ENCODE results near the gene CSTPP1.

Gene CSTPP1

DNA sequence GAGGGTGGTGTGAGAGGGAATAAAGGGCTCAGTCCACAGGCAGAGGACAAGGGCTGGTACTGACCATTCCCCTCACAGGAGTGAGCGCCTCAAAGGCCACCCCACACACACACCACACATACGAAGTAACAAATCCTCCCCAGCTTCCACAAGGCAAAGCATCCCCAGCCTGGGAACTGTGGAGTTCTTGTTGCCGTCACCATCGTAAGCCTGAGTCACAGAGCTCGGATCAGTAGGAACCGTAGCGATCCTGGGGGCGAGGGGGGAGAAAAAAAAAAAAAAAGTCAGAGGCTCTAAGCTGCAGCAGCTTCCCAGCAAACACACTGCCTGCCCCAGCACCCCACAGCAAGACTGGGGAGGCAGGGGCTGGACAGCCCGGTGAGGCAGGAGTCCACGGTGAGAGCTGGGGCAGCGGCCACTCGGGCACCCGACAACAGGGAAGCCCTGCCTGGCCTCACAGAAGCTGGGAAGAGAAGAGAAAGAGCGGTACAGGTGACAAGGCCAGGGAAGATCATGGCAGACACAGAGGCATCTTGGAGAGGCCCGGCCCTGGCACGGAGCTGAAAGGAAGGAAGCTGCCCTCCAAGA is 228.8 kb downstream of the CSTPP1 start:
- TF ChIP-seq TCF4 (CRISPR knock-in tag; IDR thresholded peaks at IDR 0.05; ENCODE audit: borderline replicate concordance) = no peak
- TF ChIP-seq SNAI2 (CRISPR knock-in tag; IDR thresholded peaks at IDR 0.05) = no peak
- TF ChIP-seq TSHZ2 (CRISPR knock-in tag; IDR thresholded peaks at IDR 0.05) = no peak
- no peak for TF ChIP-seq CSRNP3 (CRISPR knock-in tag; IDR thresholded peaks at IDR 0.05)
- TF ChIP-seq GLIS3 (CRISPR knock-in tag; IDR thresholded peaks at IDR 0.05) = no peak
- no peak for TF ChIP-seq TOX (CRISPR knock-in tag; IDR thresholded peaks at IDR 0.05; ENCODE audit: borderline replicate concordance)
- no peak for ATAC-seq

GRCh38 chr11:47166368-47166767 is 229.8 kb downstream of the CSTPP1 start:
- TF ChIP-seq SNAI2 (CRISPR knock-in tag; IDR thresholded peaks at IDR 0.05) = no peak
- ATAC-seq = no peak

- TF ChIP-seq ESRRG (CRISPR knock-in tag; IDR thresholded peaks at IDR 0.05) = no peak
- no peak for TF ChIP-seq TOX (CRISPR knock-in tag; IDR thresholded peaks at IDR 0.05; ENCODE audit: borderline replicate concordance)
- TF ChIP-seq CSDC2 (CRISPR knock-in tag; IDR thresholded peaks at IDR 0.05) = no peak
- TF ChIP-seq TSHZ2 (CRISPR knock-in tag; IDR thresholded peaks at IDR 0.05) = no peak
- no peak for TF ChIP-seq GLIS3 (CRISPR knock-in tag; IDR thresholded peaks at IDR 0.05)
- no peak for TF ChIP-seq ZFP3 (CRISPR knock-in tag; IDR thresholded peaks at IDR 0.05)
- no peak for TF ChIP-seq OSR1 (CRISPR knock-in tag; IDR thresholded peaks at IDR 0.05)
- no peak for TF ChIP-seq RARB (CRISPR knock-in tag; IDR thresholded peaks at IDR 0.05)
- no peak for TF ChIP-seq ZNF8 (CRISPR knock-in tag; IDR thresholded peaks at IDR 0.05)
- no peak for ATAC-seq
Measured at GRCh38 chr11:47171061-47171838, 234.7 kb downstream of the CSTPP1 start.

GRCh38 chr11:47171856-47172255 is 235.3 kb downstream of the CSTPP1 start:
- TF ChIP-seq ZNF8 (CRISPR knock-in tag; IDR thresholded peaks at IDR 0.05) (no peak), SNAI2 (CRISPR knock-in tag; IDR thresholded peaks at IDR 0.05) (no peak), TOX (CRISPR knock-in tag; IDR thresholded peaks at IDR 0.05; ENCODE audit: borderline replicate concordance) (no peak), ISL1 (CRISPR knock-in tag; IDR thresholded peaks at IDR 0.05) (no peak), PATZ1 (CRISPR knock-in tag; IDR thresholded peaks at IDR 0.05; ENCODE audit: borderline replicate concordance) (no peak), GLIS3 (CRISPR knock-in tag; IDR thresholded peaks at IDR 0.05) (no peak), ZFP30 (CRISPR knock-in tag; IDR thresholded peaks at IDR 0.05) (no peak), ZNF70 (CRISPR knock-in tag; IDR thresholded peaks at IDR 0.05) (no peak), ZFP3 (CRISPR knock-in tag; IDR thresholded peaks at IDR 0.05) (no peak), OSR1 (CRISPR knock-in tag; IDR thresholded peaks at IDR 0.05) (no peak), ESRRG (CRISPR knock-in tag; IDR thresholded peaks at IDR 0.05) (no peak), ZC3H10 (CRISPR knock-in tag; IDR thresholded peaks at IDR 0.05) (no peak), TCF4 (CRISPR knock-in tag; IDR thresholded peaks at IDR 0.05; ENCODE audit: borderline replicate concordance) (no peak)
- TF ChIP-seq, protein P1, sequence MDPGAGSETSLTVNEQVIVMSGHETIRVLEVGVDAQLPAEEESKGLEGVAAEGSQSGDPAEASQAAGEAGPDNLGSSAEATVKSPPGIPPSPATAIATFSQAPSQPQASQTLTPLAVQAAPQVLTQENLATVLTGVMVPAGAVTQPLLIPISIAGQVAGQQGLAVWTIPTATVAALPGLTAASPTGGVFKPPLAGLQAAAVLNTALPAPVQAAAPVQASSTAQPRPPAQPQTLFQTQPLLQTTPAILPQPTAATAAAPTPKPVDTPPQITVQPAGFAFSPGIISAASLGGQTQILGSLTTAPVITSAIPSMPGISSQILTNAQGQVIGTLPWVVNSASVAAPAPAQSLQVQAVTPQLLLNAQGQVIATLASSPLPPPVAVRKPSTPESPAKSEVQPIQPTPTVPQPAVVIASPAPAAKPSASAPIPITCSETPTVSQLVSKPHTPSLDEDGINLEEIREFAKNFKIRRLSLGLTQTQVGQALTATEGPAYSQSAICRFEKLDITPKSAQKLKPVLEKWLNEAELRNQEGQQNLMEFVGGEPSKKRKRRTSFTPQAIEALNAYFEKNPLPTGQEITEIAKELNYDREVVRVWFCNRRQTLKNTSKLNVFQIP (CRISPR knock-in tag; IDR thresholded peaks at IDR 0.05; ENCODE audit: borderline replicate concordance, low read depth) = no peak
- TF ChIP-seq, protein P2, sequence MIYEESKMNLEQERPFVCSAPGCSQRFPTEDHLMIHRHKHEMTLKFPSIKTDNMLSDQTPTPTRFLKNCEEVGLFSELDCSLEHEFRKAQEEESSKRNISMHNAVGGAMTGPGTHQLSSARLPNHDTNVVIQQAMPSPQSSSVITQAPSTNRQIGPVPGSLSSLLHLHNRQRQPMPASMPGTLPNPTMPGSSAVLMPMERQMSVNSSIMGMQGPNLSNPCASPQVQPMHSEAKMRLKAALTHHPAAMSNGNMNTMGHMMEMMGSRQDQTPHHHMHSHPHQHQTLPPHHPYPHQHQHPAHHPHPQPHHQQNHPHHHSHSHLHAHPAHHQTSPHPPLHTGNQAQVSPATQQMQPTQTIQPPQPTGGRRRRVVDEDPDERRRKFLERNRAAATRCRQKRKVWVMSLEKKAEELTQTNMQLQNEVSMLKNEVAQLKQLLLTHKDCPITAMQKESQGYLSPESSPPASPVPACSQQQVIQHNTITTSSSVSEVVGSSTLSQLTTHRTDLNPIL (CRISPR knock-in tag; IDR thresholded peaks at IDR 0.05; ENCODE audit: low read depth) = no peak

More at GRCh38 chr11:47171856-47172255, 235.3 kb downstream of the CSTPP1 start:
- no peak for ATAC-seq
